ENCODE data around the gene SBNO1.
"Not testable (repeated sequence)": the region's sequence is repeated elsewhere in the genome, so short reads cannot be mapped to it uniquely, and the experiment has no call there.

The SBNO1 gene

DNA sequence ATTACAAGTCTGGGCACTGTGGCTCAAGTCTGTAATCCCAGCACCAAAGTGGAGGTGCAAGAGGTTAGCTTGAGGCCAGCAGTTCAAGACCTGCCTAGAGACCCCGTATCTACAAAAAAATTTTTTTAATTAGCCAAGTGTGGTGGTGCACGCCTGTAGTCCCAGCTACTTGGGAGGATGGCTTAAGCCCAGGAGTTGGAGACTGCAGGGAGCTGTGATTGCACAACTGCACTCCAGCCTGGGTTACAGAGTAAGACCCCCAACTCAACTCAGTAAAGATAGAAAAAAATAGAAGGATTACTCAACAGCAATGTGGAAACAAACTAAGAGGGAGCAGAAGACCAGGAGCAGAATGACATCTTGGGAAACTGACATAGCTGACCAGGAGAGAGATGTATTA is 13.3 kb downstream of the SBNO1 start:
- DNase-seq (ENCODE audit: low read depth in 2 of 2, low spot score in 1 of 2) = no peak

DNA sequence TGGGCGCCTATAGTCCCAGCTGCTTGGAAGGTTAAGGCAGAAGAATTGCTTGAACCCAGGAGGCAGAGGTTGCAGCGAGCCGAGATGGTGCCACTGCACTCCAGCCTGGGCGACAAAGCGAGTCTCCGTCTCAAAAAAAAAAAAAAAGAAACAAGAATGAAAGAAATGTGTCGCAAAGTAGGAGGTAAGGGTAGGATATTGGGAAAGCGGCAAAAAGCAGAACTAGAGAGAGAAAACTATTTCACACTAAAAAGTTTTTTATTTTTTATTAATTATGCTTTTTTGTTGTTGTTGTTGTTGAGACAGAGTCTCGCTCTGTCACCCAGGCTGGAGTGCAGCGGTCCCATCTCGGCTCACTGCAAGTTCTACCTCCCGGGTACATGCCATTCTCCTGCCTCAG is 17.7 kb downstream of the SBNO1 start:
- no peak for DNase-seq (ENCODE audit: low read depth in 2 of 2, low spot score in 1 of 2)

DNA sequence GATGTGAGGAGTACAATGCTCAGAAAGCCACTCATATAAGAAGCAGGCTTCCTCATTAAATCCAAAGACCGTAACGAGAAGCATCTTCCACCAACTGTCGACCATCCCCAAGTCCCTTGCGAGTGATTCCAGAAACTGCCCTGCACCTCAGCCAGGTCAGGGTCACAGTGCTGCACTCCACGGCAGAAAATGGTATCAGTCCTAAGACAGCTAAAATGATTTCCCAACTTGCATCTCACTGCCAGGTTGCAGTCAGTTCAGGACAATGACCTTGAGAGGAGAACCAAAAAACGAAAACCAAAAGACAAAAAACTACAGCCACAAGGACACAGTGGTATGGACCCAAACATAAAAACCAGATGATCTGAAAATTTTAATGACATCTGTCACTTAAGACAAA is 20.6 kb downstream of the SBNO1 start:
- no peak for DNase-seq (ENCODE audit: low read depth in 2 of 2, low spot score in 1 of 2)

DNA sequence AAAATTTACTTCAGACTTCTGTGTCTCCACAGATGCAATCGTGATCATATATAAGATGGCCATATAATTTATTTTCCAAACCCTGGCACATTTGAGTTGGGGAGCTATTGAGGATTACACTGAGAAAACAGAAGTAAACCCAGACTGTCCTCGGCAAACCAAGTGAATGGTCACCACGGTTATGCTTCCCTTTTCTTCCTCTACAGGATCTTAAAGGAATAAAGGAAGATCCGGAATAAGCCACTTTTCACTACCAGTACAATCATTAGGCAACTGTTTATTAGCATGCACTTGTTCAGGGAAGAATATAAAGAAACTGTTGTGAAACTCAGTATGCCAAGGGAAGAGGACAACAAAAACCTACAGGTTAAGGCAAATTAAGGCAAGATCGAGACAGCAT is 27.6 kb downstream of the SBNO1 start:
- DNase-seq (ENCODE audit: low read depth in 2 of 2, low spot score in 1 of 2) = no peak

DNA sequence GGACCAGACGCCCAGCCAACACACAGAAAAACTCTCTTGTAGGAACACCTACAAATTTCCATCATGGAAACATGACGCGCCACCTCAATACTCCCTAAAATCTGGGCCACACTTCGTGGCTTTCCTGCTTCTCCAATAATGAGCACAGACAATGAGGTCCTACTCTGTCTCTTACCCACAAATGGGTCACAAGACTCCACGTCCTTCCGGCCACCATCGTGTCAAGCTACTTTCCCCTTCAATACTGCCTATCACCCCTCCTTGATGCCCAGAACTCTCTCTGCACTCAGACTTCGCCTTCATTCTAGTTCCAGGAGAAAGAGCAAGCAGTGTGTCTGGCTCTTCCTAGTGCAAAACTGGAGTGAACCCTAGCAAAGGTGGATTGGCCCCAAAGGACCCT is 28.1 kb downstream of the SBNO1 start:
- no peak for DNase-seq (ENCODE audit: low read depth in 2 of 2, low spot score in 1 of 2)

DNA sequence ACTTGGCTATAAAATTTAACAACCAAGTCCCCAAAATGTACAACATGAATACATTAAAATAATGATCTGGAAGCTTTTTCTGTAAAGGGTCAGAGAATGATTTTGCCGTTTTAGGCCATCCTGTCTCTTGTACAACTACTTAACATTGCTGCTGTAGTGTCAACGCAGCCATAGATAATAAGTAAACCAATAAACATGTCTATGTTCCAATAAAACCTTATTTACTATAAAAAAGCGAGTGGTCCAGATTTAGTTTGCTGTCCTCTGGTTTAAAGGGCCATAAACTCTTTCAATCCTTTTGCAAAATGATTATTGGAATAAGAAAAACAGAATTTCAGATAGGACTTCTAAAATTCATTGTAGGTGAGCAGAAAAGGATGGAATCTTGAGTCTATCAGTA is 29.2 kb downstream of the SBNO1 start:
- no peak for DNase-seq (ENCODE audit: low read depth in 2 of 2, low spot score in 1 of 2)

DNA sequence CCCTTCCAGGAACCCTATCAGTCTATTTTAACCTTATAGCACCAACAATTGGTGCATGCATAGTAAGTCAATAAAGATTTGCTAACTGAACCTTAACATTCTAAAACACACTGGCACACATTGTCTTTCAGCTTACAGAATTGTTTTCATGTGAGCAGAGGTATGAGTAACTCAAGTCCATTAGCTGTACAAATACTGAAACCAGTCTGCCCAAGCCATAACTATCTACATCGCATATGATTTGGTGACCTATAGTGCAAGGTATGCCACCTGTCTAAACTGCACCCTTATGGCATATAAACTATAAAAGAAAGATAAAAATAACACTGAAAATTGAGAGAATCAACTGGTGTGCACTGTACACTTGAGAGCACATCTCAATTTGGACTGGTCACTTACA is 34.8 kb downstream of the SBNO1 start:
- DNase-seq (ENCODE audit: low read depth in 2 of 2, low spot score in 1 of 2) = no peak

DNA sequence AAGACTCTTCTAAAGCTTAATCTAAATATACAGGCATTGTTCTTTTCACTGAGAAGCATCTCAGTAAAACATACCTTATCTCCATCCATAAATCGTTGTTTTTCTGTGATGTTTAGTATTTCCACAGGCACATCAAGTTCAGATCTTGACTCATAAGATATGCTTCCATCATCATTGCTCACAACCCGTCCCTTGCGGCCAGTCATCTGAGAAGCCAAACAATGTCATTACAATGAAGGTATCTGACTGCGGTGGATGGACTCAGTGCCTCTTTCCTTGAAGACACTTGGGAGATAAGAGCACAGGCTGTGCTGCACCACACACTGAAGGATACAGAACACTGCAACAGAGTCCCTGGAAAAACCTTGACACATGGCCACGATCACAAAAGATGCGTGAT is 44.8 kb downstream of the SBNO1 start:
- no peak for DNase-seq (ENCODE audit: low read depth in 2 of 2, low spot score in 1 of 2)

DNA sequence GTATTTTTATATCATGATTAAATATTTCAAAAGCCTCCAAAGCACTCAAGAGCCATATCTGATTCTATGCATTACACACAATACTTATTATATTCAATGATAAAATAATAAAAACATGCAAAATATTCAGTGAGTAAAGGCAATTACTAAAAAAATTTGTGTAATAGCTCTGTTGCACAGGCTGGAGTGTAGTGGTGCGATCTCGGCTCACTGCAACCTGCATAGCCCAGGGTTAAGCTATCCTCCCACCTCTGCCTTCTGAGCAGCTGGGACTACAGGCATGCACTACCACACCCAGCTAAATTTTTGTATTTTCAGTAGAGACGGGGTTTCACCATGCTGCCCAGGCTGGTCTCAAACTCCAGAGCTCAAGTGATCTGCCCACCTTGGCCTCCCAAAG is 45.4 kb downstream of the SBNO1 start:
- no peak for DNase-seq (ENCODE audit: low read depth in 2 of 2, low spot score in 1 of 2)

DNA sequence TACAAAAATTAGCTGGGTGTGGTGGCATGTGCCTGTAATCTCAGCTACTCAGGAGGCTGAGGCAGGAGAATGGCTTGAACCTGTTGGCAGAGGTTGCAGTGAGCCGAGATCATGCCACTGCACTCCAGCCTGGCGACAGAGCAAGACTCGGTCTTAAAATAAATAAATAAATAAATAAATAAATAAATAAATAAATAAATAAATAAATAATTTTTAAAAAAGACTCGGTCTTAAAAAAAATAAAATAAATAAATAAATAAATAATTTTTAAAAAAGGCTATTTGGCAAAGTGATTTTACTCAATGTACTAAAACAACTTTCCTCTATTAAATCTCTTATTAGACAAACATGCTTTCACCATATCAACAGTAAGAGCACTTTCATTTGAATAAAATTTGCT is 51.6 kb downstream of the SBNO1 start:
- DNase-seq (ENCODE audit: low read depth in 2 of 2, low spot score in 1 of 2) = not testable (repeated sequence)

DNA sequence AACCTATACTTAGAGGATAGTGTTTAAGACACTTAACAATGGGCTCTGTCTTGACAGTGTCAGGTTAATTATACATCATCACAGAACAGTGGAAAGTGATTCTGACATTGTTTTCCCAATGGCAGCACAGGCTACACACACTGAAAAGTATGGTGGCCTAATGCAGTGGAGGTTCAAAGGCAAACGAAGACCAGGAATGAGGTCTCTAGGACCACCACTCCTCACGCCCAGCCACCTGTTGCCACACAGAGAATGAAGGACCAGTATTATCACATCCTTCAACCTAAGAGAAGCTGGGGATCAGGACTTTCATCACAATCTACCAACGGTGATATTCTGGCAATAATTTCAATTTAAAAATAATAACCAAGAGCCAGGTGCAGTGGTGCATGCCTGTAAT is 58.4 kb downstream of the SBNO1 start:
- DNase-seq (ENCODE audit: low read depth in 2 of 2, low spot score in 1 of 2) = no peak

DNA sequence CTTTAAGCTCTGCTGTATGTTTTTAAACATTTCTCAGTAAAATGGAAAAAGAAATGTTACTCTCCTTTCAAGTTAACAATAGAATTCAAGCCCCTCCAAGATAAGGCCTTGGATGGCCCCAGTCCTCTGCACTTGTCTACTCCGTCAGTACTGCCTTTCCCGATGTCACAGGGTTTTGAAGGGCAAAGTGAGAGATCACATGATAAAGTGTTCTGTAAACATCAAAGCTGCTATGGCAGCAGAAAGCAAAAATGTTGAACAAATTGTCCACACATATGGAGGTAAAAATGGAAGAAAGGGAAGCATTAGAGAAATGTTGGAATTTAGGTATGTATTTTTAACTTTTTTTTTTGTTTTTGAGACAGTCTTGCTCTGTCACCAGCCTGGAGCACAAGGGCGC is 59.5 kb downstream of the SBNO1 start:
- DNase-seq (ENCODE audit: low read depth in 2 of 2, low spot score in 1 of 2) = no peak

DNA sequence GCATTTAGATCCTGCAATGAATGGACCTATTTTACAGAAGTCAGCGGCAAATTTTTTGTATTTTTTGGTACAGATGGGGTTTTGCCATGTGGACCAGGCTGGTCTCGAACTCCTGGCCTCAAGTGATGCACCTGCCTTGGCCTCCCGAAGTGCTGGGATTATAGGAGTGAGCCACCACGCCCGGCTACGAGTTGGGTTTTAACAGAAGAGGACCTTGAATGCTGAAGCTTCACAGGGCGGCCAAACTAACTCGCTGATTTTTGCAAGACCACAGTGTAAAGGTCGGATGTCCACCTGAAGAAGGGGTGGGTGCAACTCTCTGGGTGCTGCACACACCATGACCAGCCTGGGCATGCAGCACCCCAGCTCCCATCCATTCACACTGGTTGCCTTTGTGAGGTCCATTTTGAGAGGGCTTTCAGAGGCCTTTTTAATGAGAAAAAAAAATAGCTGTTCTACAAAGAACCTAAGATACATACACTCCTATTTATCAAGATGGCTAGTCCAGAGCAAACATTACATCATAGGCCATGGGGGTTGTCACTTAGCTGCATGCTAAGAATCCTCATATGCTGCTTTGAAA is 71.4 kb downstream of the SBNO1 start:
- no peak for DNase-seq (ENCODE audit: low read depth in 2 of 2, low spot score in 1 of 2)

DNA sequence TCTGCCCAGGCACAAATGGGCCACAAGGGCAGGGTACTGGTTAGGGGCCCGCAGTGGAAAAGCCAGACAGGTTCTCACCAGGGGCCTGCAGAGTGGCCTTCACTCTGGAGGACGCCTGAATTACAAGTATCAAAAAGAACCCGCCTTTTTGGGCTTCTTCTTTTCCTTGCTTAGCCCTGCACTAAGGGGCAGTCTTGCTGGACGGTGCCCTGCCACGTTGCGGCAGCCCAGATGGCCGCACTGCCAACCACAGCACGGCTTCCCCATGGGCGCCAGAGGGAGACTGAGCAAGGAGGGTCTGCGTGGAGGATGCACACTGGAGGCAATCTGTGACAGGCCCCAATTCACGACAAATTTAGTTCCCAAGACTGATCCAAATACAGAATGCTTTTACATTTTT is 74.7 kb downstream of the SBNO1 start:
- no peak for DNase-seq (ENCODE audit: low read depth in 2 of 2, low spot score in 1 of 2)

DNA sequence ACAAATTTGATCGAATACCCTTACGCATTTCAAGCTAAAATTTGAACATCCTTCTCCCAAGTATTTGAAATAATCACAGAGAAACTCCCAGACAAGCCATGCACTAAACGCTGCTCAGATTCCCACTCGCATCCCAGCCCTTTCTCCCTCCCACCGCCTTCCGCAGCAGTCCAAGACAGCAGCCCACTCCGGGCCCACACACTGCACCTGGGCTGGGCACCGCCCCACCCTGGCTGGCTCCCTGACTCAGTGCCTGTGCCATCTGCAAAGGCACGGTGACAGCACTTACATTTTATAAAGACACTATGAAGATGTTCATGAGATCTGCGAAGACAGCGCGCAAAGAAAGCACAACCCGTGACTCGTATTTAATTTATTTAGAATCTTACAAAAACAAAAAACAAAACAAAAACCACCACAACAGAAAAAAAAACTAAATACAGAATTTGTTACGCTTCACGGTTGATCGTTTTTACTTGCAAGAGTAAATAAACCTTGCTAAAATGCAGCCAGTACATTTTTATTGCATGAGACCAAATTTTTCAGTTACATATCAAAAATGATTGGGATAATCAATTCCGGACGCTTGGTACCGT is 75.8 kb downstream of the SBNO1 start:
- no peak for DNase-seq (ENCODE audit: low read depth in 2 of 2, low spot score in 1 of 2)

DNA sequence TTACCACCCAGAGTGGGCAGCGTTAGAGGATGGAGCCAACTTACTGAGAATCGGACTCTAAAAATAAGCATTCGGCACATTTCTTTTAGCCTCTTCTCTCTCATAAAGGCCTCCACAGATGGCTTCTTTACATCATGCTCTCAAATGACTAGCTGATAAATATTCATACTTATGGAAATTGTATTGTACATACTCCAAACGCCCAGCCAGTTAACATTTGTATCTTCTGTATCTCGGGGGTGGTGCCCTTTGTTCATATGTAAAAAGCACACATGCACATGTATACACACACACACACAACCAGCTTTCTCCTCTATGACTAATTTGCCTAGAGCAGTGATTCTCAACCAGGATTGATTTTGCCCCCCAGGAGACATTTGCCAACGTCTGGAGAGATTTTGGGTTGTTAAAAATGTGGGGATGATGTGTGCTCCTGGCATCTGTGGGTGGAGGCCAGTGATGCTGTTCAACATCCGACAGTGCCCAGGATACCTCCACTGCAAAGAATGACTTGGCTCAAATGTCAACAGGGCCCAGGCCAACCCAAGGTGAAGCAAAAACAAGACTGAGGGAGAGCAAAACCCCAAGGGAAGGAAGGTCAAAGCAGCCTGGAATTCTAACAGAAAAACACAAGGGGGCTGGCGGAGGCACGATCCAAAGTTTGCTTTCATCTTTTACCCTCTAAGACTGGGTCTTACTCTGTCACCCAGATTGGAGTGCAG is 77.8 kb downstream of the SBNO1 start:
- DNase-seq (ENCODE audit: low read depth in 2 of 2, low spot score in 1 of 2) = no peak

DNA sequence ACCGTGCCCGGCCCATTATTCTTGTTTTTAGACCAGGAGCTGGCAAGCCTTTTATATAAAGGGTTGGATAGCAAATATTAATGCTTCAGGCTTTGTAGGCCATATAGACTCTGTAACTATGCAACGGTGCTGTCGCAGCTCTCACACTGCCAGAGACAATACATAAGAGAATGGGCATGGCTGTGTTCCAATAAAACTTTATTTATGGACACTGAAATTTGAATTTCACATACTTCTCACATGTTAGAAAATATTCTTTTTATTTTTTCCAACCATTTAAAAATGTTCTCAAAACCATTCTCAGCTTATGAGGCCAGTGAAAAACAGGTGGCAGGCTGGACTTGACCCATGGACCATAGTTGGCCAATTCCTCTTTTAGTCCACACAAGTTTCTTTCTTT is 80.0 kb downstream of the SBNO1 start:
- no peak for DNase-seq (ENCODE audit: low read depth in 2 of 2, low spot score in 1 of 2)

DNA sequence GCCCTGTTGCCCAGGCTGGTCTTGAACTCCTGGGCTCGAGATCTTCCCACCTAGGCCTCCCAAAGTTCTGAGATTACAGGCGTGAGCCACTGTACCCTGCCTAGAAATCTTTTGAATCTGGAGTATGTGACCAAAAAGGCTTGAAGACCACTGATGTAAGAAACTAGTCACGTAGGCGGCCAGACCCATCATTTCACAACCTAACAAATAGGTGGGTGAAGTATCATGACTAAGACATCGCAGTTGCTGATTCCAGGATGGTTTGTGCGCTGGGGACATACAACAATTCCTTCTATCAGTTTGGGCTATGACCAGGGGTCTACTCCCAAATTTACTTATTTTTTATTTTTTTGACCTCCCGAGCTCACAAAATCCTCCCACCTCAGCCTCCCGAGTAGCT is 81.2 kb downstream of the SBNO1 start:
- no peak for DNase-seq (ENCODE audit: low read depth in 2 of 2, low spot score in 1 of 2)

DNA sequence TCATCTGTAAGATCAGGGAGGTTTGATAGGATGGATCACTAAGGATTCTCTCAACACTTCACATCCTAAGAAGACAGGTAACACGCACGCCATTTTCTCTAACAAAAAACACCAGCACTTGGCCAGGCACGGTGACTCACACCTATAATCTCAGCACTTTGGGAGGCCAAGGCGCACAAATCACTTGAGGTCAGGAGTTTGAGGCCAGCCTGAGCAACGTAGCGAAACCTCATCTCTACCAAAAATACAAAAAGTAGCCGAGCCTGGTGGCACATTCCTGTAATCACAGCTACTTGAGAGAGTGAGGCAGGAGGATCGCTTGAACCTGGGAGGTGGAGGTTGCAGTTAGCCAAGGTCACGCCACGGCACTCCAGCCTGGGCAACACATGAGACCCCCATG is 82.5 kb downstream of the SBNO1 start:
- no peak for DNase-seq (ENCODE audit: low read depth in 2 of 2, low spot score in 1 of 2)

DNA sequence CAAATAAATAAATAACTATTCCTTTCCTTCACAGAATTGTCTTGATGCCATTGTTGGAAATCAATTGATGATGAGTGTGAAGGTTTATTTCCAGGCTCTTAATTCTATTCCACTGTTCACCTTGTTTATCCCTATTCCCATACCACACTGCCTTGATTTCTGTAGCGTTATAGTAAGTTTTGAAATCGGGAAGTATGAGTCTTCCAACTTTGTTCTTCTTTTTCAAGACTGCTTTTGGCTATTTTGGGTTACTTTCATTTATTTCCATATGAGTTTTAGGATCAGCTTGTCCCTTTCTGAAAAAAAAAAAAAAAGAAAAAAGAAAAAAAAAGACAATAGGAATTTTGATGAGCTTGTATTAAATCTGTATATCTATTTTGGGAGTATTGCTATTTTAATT is 83.7 kb downstream of the SBNO1 start:
- DNase-seq (ENCODE audit: low read depth in 2 of 2, low spot score in 1 of 2) = no peak

DNA sequence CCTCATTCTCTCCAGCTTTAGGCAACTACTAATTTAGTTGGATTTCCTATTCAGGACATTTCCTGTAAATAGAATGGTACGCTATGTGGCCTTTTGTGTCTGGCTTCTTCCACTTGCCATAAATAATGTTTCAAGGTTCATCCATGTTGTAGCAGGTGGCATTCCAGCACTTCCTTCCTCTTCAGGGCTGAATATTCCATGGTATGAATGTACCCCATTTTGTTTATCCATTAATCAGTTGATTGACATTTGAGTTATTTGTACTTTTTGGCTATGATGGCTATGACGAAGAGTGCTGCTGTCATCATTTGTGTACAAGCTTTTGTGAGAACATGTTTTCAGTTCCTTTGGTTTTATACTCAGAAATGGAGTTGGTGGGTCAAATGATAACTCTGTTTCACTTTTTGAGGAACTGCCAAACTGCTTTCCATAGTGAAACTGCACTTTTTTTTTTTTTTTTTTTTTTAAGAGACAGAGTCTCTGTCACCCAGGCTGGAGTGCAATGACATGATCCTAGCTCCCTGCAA is 86.5 kb downstream of the SBNO1 start:
- no peak for DNase-seq (ENCODE audit: low read depth in 2 of 2, low spot score in 1 of 2)

DNA sequence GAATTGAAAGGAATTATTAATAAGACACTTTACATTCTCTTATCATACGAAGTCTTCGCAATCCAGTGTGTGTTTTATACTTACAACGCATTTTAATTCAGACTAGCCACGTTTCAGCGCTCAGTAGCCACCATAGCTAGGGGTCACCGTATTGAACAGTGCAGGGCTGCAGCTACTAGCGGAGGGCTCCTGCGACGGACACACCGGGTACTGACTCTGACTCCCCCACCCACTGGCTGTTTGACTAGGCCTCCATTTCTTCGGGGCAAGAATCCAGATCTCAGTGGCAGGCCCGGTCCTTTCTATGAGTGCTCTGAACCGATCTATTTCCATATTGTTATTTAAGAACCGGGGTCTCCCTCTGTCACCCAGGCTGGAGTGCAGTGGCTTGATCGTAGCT is 91.5 kb downstream of the SBNO1 start:
- DNase-seq (ENCODE audit: low read depth in 2 of 2, low spot score in 1 of 2) = no peak

Measured in stimulated activated CD8-positive, alpha-beta memory T cell treated with anti-CD3 and anti-CD28 coated beads, Interleukin-4, amount 100 ng/mL, for 4 hours (primary cell).